Activated CD8-positive, alpha-beta memory T cell treated with anti-CD3 and anti-CD28 coated beads for 36 hours (primary cell): ENCODE results near the gene INHBC. TPM values are rescaled to one million over a fixed set of nuclear protein-coding genes. Genes with fewer than 3 reads are reported as not detected.

Experiments
- CTCF ChIA-PET: fragments of 350-600 bp; sonication (Branson Sonifier 250); formaldehyde crosslinking; loops from one replicate; lab custom pipeline; 2021; ENCODE audit warnings: antibody characterized with exemption; lab: Charles Lee
- POLR2A ChIA-PET: fragments of 350-600 bp; sonication (Branson Sonifier 250); formaldehyde crosslinking; loops from one replicate; lab custom pipeline; 2021; ENCODE audit warnings: antibody characterized with exemption; lab: Charles Lee
- total RNA-seq, 2 experiments: library from RNA; stranded (reverse); gene quantifications; one replicate each; pipeline ENCODE4 v1.2.3, GENCODE V29; 2021

The INHBC gene
- total RNA-seq, 2 experiments from 2014 or later, result not detected

DNA sequence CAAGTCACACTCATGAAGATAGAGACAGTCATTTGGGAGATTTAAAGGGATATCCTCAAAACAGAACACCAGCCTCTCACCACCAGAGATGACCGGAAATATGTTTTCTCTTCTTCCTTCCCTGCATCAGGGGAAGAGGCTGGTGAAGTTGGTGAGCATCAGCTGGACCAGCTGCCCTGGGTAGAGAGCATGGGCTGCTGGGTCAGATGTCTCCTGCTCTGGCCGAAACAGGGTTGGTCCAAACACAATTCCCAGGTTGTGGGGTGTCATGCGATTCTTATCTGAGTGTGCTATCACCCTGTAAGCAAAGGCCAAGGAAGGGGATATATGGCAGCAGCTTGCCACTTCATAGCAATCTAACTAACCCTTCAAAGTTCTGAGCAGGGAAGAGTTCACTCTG is 37.8 kb downstream of the INHBC start:
- CTCF ChIA-PET, result interaction anchor here (0.6 to 1.8 kb wide), 3 partner anchors 17 to 420 kb away, joined by 3 to 5 read pairs (median 4); partner anchors contain the start of gene INHBE
- POLR2A ChIA-PET, result no interaction called here

DNA sequence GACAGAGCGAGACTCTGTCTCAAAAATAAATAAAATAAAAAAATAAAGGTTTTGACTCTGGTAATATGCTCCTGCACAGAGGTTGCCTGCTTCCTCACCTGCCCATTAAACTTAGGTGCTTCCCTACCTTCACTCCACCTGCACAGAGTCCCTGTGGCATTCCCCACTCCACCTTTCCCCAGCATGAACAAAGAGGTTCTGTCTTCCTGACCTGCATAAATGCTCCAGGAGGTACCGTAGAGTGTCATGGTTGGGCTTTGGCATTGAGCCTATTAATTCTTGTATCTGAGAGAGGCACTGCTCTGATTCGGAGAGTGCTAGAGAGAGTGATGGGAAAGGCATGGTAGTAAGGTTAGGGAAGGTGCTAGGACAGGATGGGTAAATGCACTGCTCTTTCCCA is 38.8 kb downstream of the INHBC start:
- ChIA-PET POLR2A (interaction anchor here (1.4 kb wide), 1 partner anchor 10 kb away, joined by 5 read pairs; no protein-coding TSS in a partner anchor), CTCF (interaction anchor here (1.7 to 8.5 kb wide), 3 partner anchors 12 to 110 kb away, joined by 3 to 120 read pairs (median 5); partner anchors contain the start of genes GLI1 and INHBE)

GRCh38 chr12:57473886-57474285 is 39.3 kb downstream of the INHBC start:
- POLR2A ChIA-PET, result interaction anchor here (1.4 kb wide), 1 partner anchor 10 kb away, joined by 5 read pairs; no protein-coding TSS in a partner anchor
- CTCF ChIA-PET, result interaction anchor here (0.5 to 8.5 kb wide), 3 partner anchors 13 to 195 kb away, joined by 3 to 120 read pairs (median 4); partner anchors contain the start of gene GLI1

GRCh38 chr12:57474430-57474829 is 39.8 kb downstream of the INHBC start:
- ChIA-PET CTCF (interaction anchor here (0.5 to 8.5 kb wide), 4 partner anchors 13 to 196 kb away, joined by 3 to 120 read pairs (median 4); partner anchors contain the start of gene GLI1), POLR2A (interaction anchor here (1.4 kb wide), 1 partner anchor 11 kb away, joined by 5 read pairs; no protein-coding TSS in a partner anchor)

- ChIA-PET POLR2A (no interaction called here), CTCF (interaction anchor here (1.4 to 8.5 kb wide), 3 partner anchors 14 to 109 kb away, joined by 3 to 120 read pairs (median 5); partner anchors contain the start of gene GLI1)
These were observed 40.3 kb downstream of the INHBC start for GRCh38 chr12:57474862-57475261.

DNA sequence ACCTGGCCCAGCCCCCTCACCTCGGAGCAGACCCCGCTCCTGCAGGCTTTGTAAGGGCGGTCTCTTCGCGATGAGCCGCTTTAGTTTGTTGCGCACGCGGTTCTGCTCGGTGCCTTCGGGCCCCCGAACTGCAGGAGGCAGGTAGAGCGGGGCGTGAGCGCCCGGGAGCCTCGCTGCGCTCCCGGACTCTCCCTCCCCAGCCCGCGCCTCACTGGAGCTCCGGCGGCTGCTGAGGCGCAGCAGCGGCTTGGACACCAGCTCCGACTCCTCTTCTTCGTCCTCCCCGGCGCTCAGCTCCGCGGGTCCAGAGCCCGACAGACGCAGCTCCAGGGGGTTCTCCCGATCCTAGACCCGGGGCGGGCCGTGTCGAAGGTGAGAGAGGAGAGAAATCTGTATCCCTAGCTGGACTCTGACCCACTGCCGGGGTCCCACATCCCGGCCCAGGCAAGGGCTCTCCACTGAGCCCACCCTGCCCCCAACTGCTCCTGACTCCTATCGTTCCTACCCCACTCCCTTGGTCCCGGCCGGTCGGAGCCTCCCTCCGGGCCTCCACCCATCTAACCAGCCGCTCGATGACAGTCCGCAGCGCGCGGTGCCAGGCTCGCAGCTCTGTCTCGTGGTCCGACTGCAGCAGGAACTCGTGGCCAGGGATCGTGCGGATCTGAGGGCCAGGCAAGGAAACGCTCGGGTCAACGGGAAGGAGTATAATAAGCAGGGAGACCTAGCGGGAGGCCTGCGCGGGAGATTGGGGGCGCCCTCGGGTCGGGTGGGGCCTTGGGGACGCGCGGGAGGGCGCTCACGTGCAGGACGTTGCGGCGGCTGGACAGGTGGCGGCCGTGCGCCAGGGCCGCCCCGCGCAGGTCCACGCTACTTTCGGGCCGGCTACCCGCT is 40.9 kb downstream of the INHBC start:
- POLR2A ChIA-PET, result interaction anchor here (0.6 to 2.4 kb wide), 2 partner anchors 14 to 16 kb away, joined by 3 to 8 read pairs; partner anchors contain the start of gene GLI1
- CTCF ChIA-PET, result interaction anchor here (0.8 to 8.5 kb wide), 6 partner anchors 10 to 108 kb away, joined by 3 to 120 read pairs (median 6); partner anchors contain the start of genes DDIT3 and GLI1

- POLR2A ChIA-PET, result interaction anchor here (1.0 to 2.4 kb wide), 5 partner anchors 10 to 380 kb away, joined by 3 to 8 read pairs (median 5); partner anchors contain the start of gene DDIT3
- CTCF ChIA-PET, result interaction anchor here (0.8 to 8.5 kb wide), 10 partner anchors 10 to 263 kb away, joined by 3 to 120 read pairs (median 4); partner anchors contain the start of genes DDIT3 and GLI1
These were observed 41.8 kb downstream of the INHBC start for GRCh38 chr12:57476162-57476992.

- ChIA-PET POLR2A (interaction anchor here (0.5 to 2.4 kb wide), 7 partner anchors 9 to 896 kb away, joined by 3 to 8 read pairs (median 3); partner anchors contain the start of gene DDIT3), CTCF (interaction anchor here (0.8 to 8.5 kb wide), 9 partner anchors 9 to 264 kb away, joined by 3 to 120 read pairs (median 4); partner anchors contain the start of genes DDIT3 and GLI1)
These were observed 42.6 kb downstream of the INHBC start for GRCh38 chr12:57476993-57477709.

DNA sequence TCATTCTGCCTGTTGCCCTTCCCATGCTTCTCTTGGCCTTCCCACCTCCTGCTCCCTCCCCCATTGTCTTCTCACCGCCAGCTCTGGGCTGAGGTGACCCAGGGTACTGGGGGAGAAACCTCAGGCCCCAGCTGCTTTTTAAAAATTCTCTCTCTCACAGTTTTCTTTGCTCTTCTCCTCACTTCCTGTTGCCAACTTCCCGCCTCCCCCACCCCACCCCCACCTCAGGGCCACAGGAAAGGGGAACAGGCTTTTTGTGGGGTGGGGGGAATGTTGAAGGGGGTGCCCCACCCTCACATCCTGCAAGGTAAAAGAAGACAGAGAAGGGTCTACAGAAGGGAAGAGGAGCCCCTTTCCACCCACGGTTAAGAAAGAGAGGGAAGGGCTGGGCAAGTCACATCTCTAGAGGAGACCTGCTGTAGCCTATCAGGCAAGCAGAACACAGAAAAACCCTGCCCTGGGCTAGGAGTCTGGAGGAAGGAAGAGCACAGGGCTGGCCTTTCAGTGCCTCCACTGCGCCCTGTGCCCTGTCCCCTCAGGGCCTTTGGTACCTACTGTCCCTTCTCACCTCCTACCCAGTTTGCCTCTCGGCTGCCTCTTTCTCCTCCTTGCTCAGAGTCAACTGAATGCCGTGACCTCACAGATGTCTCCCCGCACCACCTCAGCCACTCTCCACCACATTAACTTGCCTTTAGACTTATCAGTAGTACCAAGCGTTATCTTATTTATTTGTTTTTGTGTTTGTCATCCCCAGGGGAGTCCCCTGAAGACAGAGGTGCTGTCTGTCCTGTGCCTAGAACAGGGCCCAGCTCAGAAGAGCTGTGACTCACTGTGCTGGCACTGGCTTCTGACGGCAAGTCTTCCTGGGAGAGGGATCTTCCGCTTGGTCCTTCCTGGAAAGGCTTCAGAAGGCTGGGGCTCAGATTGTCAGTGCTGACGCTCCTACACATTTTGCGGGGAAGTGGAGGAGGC is 43.4 kb downstream of the INHBC start:
- CTCF ChIA-PET, result interaction anchor here (1.1 to 8.5 kb wide), 6 partner anchors 9 to 264 kb away, joined by 3 to 120 read pairs (median 6); partner anchors contain the start of genes DDIT3 and GLI1
- POLR2A ChIA-PET, result interaction anchor here (0.5 to 2.4 kb wide), 7 partner anchors 8 to 896 kb away, joined by 3 to 8 read pairs (median 3); partner anchors contain the start of gene DDIT3

GRCh38 chr12:57479043-57479375 is 44.4 kb downstream of the INHBC start:
- ChIA-PET POLR2A (interaction anchor here (0.8 kb wide), 1 partner anchor 42 kb away, joined by 3 read pairs; the partner anchor contains the start of gene DDIT3), CTCF (interaction anchor here (1.2 to 8.5 kb wide), 2 partner anchors 18 to 104 kb away, joined by 5 to 120 read pairs; partner anchors contain the start of gene GLI1)

- ChIA-PET CTCF (interaction anchor here (1.2 to 8.5 kb wide), 4 partner anchors 9 to 104 kb away, joined by 3 to 120 read pairs (median 6); partner anchors contain the start of gene GLI1), POLR2A (interaction anchor here (1.2 kb wide), 1 partner anchor 40 kb away, joined by 10 read pairs; the partner anchor contains the start of gene DDIT3)
These were observed 45.0 kb downstream of the INHBC start, which contains the start of gene ARHGAP9 for GRCh38 chr12:57479376-57480115. Gene ARHGAP9 (minus strand): TSS chr12:57479866. CDS start chr12:57479406, 460 bp downstream.

DNA sequence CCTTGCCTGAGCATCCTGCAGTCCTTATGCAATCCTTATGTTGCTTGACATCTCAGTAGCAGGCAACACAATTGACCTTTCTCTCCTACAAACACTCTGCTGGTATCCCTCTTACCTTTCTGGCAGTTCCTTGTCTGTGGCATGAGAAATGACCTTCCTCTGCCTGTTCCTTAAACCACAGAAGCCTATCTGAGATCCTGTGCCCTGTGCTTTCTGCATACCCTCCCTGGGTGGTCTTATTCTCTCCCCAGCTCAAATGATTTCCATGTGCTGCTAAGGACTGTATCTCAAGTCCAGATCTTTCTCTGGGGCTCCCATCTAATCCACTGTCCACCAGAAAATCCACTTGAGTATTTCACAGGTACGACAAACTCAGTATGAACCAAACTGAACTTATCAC is 47.1 kb downstream of the INHBC start:
- ChIA-PET POLR2A (no interaction called here), CTCF (interaction anchor here (1.1 to 8.5 kb wide), 2 partner anchors 21 to 29 kb away, joined by 3 to 120 read pairs; partner anchors contain the start of gene GLI1)

DNA sequence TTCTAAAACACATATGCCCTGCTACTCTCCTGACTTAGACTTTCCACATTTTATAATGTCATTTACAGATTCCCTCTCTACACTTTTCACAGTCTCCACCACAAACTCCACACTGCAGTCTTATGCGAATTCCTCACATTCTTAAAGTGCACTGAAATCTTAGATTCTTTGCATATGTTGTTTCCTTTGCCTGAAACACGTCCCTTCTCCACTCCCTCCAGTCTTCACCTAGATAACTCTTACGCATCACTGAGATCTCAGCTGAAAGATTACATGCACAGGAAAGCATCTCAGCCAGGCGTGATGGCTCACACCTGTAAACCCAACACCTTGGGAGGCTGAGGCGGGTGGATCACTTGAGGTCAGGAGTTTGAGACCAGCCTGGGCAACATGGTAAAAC is 48.9 kb downstream of the INHBC start:
- ChIA-PET POLR2A (no interaction called here), CTCF (no interaction called here)

- POLR2A ChIA-PET, result interaction anchor here (1.7 kb wide), 1 partner anchor 9 kb away, joined by 5 read pairs; no protein-coding TSS in a partner anchor
- CTCF ChIA-PET, result interaction anchor here (1.0 to 1.3 kb wide), 2 partner anchors 9 to 27 kb away, joined by 3 read pairs; partner anchors contain the start of gene GLI1
These were observed 51.1 kb downstream of the INHBC start for GRCh38 chr12:57485695-57486094.

GRCh38 chr12:57487055-57487596 is 52.5 kb downstream of the INHBC start:
- CTCF ChIA-PET, result interaction anchor here (0.8 to 1.6 kb wide), 4 partner anchors 10 to 52 kb away, joined by 3 to 6 read pairs (median 4); partner anchors contain the start of genes DDIT3 and INHBC
- POLR2A ChIA-PET, result interaction anchor here (0.6 to 1.7 kb wide), 2 partner anchors 10 to 11 kb away, joined by 4 to 5 read pairs; no protein-coding TSS in a partner anchor
